ENCODE measurements around the gene NGLY1. TPM values are rescaled to one million over a fixed set of nuclear protein-coding genes. Genes with fewer than 3 reads are reported as not detected.

Gene NGLY1
- 29.6 and 42.9 TPM in 2 replicates for total RNA-seq

DNA sequence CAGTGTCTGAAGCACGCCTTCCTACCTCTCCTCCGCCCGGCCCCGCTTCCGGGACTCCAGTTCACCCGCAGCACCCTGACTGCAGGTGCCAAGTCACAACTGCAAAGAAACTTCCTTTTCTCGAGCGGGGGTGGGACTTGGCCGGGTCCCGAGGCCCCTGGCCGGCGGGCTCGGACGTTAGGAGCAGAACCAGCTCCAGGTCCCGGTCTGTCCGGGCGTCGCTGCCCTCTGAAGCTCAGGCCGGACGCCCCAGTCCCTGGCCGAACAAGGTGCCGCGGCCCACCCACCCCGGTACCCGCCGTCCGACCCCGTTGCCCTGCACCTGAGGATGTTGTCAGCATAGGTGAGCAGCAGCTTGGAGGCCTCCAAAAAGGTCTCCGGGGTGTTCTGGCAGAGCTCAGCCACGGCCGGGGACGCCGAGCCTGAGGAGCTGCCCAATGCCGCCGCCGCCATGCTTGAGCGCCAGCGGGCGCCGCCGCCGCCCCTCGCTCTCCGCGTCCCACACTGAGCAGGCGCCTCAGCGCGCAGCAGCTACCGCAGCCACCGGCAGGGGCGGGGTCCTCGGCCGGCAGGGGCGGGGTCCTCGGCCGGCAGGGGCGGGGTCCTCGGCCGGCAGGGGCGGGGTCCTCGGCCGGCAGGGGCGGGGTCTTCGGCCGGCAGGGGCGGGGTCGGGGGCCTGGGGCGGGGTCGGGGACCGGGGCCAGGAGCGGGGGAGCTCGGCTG is at the start of gene NGLY1:
Gene NGLY1, minus strand, starts transcription at position 506 of the 723 bp plus-strand sequence. Its CDS starts 53 bp downstream, at position 453.

DNA sequence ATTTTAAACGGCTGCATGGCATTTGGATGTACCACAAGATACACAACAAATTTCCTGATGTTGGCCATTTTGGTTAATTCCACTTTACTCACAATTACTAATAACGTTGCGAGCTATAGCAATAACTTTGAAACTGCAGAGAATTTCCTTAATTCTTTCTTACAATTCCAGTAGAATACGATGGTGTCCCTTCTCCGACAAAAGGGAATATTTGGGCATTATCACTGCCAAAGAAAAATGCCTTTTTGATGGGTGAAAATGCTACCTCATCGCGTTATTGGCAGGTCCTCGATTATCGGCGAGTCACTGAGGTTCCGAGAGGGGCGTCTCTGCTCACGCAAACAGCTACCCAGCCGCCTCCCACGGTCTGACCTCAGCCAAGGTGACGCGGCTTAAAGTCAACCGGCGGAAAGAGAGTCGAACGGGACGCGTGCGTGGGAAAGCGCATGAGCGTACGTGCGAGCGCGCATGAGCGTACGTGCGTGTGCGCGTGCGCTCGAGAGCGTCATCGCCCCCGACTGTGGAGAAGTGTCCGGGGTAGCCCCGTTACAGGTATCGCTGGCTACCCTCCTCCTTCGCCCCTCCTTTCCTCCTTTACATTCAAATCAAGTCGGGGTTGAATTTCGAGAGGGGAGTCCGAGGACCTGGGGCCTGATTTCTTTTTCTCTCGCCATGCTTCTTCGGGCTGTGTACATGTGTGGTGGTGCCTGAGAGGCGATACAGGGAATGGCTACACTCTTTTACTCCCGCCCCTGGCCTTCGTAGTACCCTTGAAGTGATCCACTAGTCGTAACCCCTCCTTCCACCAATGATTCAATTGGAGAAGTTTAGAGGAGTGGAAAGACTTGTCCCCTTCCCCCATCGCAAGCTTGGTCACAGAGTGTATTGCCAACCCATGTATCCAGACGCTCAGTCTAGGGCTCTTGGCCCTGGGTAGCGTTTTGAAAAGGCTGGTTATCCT is 6.6 kb upstream of the NGLY1 start, which contains the start of gene OXSM:
Gene OXSM, plus strand, starts transcription at position 495 of the 961 bp plus-strand sequence. CDS start 931 bp downstream, outside the sequence.

Other genes with a start within 250 kb of the NGLY1 start
- gene TOP2B, start 118.5 kb downstream of the NGLY1 start, total RNA-seq = 96.5 and 101 TPM in 2 replicates
- gene OXSM, start 6.6 kb upstream of the NGLY1 start, total RNA-seq = 16.6 and 17.9 TPM in 2 replicates

Data from epithelial cell of umbilical artery (primary cell).